K562 (cell line): Measurements from ENCODE around the gene CDIPT. TPM values are rescaled to one million over a fixed set of nuclear protein-coding genes. Genes with fewer than 3 reads are reported as not detected.

Experiments
- ATAC-seq: fragments of 200-7000 bp; cut with Tn5 transposase; 3 replicates; pipeline ENCODE4 v1.9.1; 2020; ENCODE audit warnings: moderate library complexity
- BruUV-seq: library from RNA; stranded (reverse); fragments of 400-500 nt; replicated peaks from 2 replicates; lab custom pipeline; 2021; lab: Mats Ljungman, UMichigan
- CTCF ChIA-PET: fragments of 300-600 bp; formaldehyde crosslinking; extraction: SDS; loops from one replicate; lab custom pipeline; 2021; ENCODE audit warnings: low intra/inter-chr PET ratio; lab: Yijun Ruan, JAX
- POLR2A ChIA-PET: fragments of 300-600, 350-650 bp; sonication (Branson Sonifier 250); formaldehyde crosslinking; extraction: SDS; loops from one replicate; lab custom pipeline; 2021; ENCODE audit warnings: antibody characterized with exemption, inconsistent platforms; lab: Yijun Ruan, JAX
- DNase-seq, 4 experiments: peaks; one replicate each; pipeline versions ENCODE4 v3.0.0 to v3.0.0-alpha.2; 2011 to 2018; ENCODE audit warnings: low spot score in 3 of 4, mixed read lengths in 3 of 4; ENCODE audit errors: extremely low read depth in 1 of 4
- FAIRE-seq: peaks from 2 replicates; lab custom pipeline; 2011; peaks lifted over from hg19 to GRCh38; lab: Jason Lieb, UNC
- H2AFZ ChIP-seq: 2 replicates; pipeline ENCODE4 v1.6.0; 2011; ENCODE audit warnings: low read depth, low read length, control low read depth, inconsistent platforms
- H3K27ac ChIP-seq: fragments of 200-600 bp; 3 replicates; pipeline ENCODE4 v1.8.0; 2011; ENCODE audit warnings: low read depth, mild to moderate bottlenecking, control low read depth, inconsistent platforms, low read length, moderate library complexity, mixed read lengths; ENCODE audit errors: extremely low read depth
- H3K27me3 ChIP-seq, 2 experiments: fragments of 300-600 bp in 1 of 2; 2 replicates in 1 of 2; 3 replicates in 1 of 2; pipeline versions ENCODE4 v1.6.0 to v1.8.0; 2011; ENCODE audit warnings: inconsistent platforms in 2 of 2, low read length in 2 of 2, mild to moderate bottlenecking in 1 of 2, mixed read lengths in 1 of 2, moderate library complexity in 1 of 2; ENCODE audit not compliant: control insufficient read depth in 2 of 2, insufficient read depth in 2 of 2
- H3K36me3 ChIP-seq: fragments of 300-600 bp; 3 replicates; pipeline ENCODE4 v1.8.0; 2011; ENCODE audit warnings: mild to moderate bottlenecking, low read length, inconsistent platforms; ENCODE audit not compliant: control insufficient read depth, insufficient read depth
- H3K4me1 ChIP-seq, 2 experiments: fragments of 200-600 bp in 1 of 2; replicated peaks in 1 of 2; 2 replicates in 1 of 2; 3 replicates in 1 of 2; pipeline versions ENCODE4 v1.5.1 to v1.8.0; 2011; ENCODE audit warnings: inconsistent platforms in 2 of 2, low read length in 2 of 2, mild to moderate bottlenecking in 1 of 2, mixed read lengths in 1 of 2, moderate library complexity in 1 of 2; ENCODE audit not compliant: control insufficient read depth in 2 of 2, insufficient read depth in 2 of 2
- H3K4me2 ChIP-seq: 2 replicates; pipeline ENCODE4 v1.6.1; 2011; ENCODE audit warnings: low read length, control low read depth, inconsistent platforms, mixed read lengths; ENCODE audit not compliant: insufficient read depth
- H3K4me3 ChIP-seq: fragments of 200-600 bp; sonication (generic), shearing (Covaris generic); 2 replicates; pipeline ENCODE4 v1.5.1; 2016; ENCODE audit warnings: control low read depth, inconsistent platforms
- H3K79me2 ChIP-seq: fragments of 200-600 bp; 3 replicates; pipeline ENCODE4 v1.8.0; 2011; ENCODE audit warnings: low read length, inconsistent platforms; ENCODE audit not compliant: control insufficient read depth, insufficient read depth
- H3K9ac ChIP-seq, 2 experiments: 2 replicates each; pipeline versions ENCODE4 v1.6.0 to v1.6.1; 2011; ENCODE audit warnings: low read depth in 2 of 2, low read length in 2 of 2, control low read depth in 1 of 2, inconsistent platforms in 1 of 2, mild to moderate bottlenecking in 1 of 2, mixed read lengths in 1 of 2; ENCODE audit not compliant: insufficient read depth in 1 of 2
- H3K9me1 ChIP-seq: one replicate; pipeline ENCODE4 v1.6.0; 2011; ENCODE audit warnings: inconsistent platforms, mild to moderate bottlenecking, low read length, moderate library complexity; ENCODE audit not compliant: control insufficient read depth, insufficient read depth
- H3K9me3 ChIP-seq: replicated peaks from 2 replicates; pipeline ENCODE4 v1.5.1; 2011; ENCODE audit warnings: low read depth, low read length, inconsistent platforms; ENCODE audit not compliant: control insufficient read depth, insufficient read depth
- H4K20me1 ChIP-seq: replicated peaks from 2 replicates; pipeline ENCODE4 v1.6.1; 2011; ENCODE audit warnings: low read length, inconsistent platforms, mixed read lengths; ENCODE audit not compliant: control insufficient read depth, insufficient read depth
- ARID2 ChIP-seq: fragments of 450-650 bp; IDR thresholded peaks from 2 replicates; pipeline ENCODE4 v1.6.1; 2017; ENCODE audit warnings: antibody characterized with exemption, mild to moderate bottlenecking
- BCL6 ChIP-seq: fragments of 250-450 bp; sonication (Bioruptor Pico); IDR thresholded peaks from 2 replicates; pipeline ENCODE4 v1.4.0; 2020
- CGGBP1 ChIP-seq: fragments of 250-450 bp; sonication (Bioruptor Pico); IDR thresholded peaks from 2 replicates; pipeline ENCODE4 v1.9.0; 2021; ENCODE audit warnings: mild to moderate bottlenecking
- EWSR1 ChIP-seq: fragments of 450-650 bp; IDR thresholded peaks from 2 replicates; pipeline ENCODE4 v1.6.1; 2018; ENCODE audit warnings: borderline replicate concordance, mild to moderate bottlenecking, low read depth, moderate library complexity; ENCODE audit not compliant: partially characterized antibody
- PTBP1 ChIP-seq: fragments of 200-400 bp; formaldehyde crosslinking; IDR thresholded peaks from 2 replicates; pipeline ENCODE4 v1.6.1; 2017; ENCODE audit warnings: low read depth, low read length
- TCF3 ChIP-seq: sonication (generic); formaldehyde crosslinking; IDR thresholded peaks from 2 replicates; pipeline ENCODE4 v1.4.0; 2020; ENCODE audit warnings: mild to moderate bottlenecking, missing genetic modification reagents
- ZBTB26 ChIP-seq: fragments of 450-650 bp; formaldehyde crosslinking; IDR thresholded peaks from 2 replicates; pipeline ENCODE4 v1.4.0; 2022; ENCODE audit warnings: missing genetic modification characterization
- ZKSCAN8 ChIP-seq: fragments of 200-800 bp; sonication (Bioruptor generic); IDR thresholded peaks from 2 replicates; pipeline ENCODE4 v1.6.1; 2016; ENCODE audit warnings: missing genetic modification characterization, missing compliant biosample characterization
- ZNF175 ChIP-seq: fragments of 200-800 bp; sonication (Bioruptor generic); IDR thresholded peaks from 2 replicates; pipeline ENCODE4 v1.6.1; 2016; ENCODE audit warnings: low read depth, mild to moderate bottlenecking, missing genetic modification characterization, missing compliant biosample characterization
- ZNF184 ChIP-seq: sonication (generic); formaldehyde crosslinking; IDR thresholded peaks from 2 replicates; pipeline ENCODE4 v1.5.0; 2020; ENCODE audit warnings: missing genetic modification reagents
- ZNF263 ChIP-seq: sonication (generic); formaldehyde crosslinking; IDR thresholded peaks from 2 replicates; pipeline ENCODE4 v1.8.0; 2022; ENCODE audit warnings: mild to moderate bottlenecking, missing genetic modification reagents, borderline replicate concordance
- WGBS: fragments of 100-300 bp; shearing (Covaris generic); methylation state at CpG from one replicate; pipeline ENCODE4 v1.1.6; 2016; ENCODE audit warnings: low coverage, mixed read lengths; ENCODE audit not compliant: insufficient coverage; ENCODE audit errors: missing lambda C conversion rate; 5-methylcytosine and 5-hydroxymethylcytosine counted together
- in situ Hi-C: fragments of 300-500 bp; cut with MboI; formaldehyde crosslinking; loops from 4 replicates; pipeline ENCODE4 v1.15.0; 2018; ENCODE audit warnings: inconsistent platforms, mixed read lengths
- intact Hi-C: fragments of 100-400 bp; cut with micrococcal nuclease; formaldehyde crosslinking; loops from 2 replicates; pipeline ENCODE4 v1.14.2; 2022
- polyA plus RNA-seq, 8 experiments: library from polyadenylated mRNA; depleted of rRNA in 4 of 8; stranded (reverse) in 5 of 8; unstranded in 3 of 8; fragments of >200 nt; fragmentation: Nextera tagmentation in 2 of 8; fragmentation: Illumina TruSeq in 1 of 8; extraction: Ambion mirVana in 2 of 8; extraction: Trizol in 1 of 8; gene quantifications; 2 replicates each; pipeline versions ENCODE4 v1.2.1 to v1.2.3, GENCODE V29; 2011 to 2014; ENCODE audit warnings: inconsistent platforms in 1 of 8, missing spikeins in 1 of 8
- total RNA-seq, 7 experiments: library from RNA; depleted of rRNA in 6 of 7; stranded (reverse); fragments of >200 nt in 6 of 7; fragmentation: Illumina TruSeq in 2 of 7; extraction: Trizol in 2 of 7; gene quantifications; 2 replicates each; pipeline versions ENCODE4 v1.2.1 to v1.2.3, GENCODE V29; 2011 to 2021; ENCODE audit warnings: low replicate concordance in 1 of 7
- TF ChIP-seq, protein P1 (sequence below): fragments of 450-650 bp; IDR thresholded peaks from 2 replicates; pipeline ENCODE4 v1.6.1; 2016; ENCODE audit warnings: borderline replicate concordance

CDIPT gene
- total and polyA plus RNA-seq, 9 of the 15 experiments (the other 6 are each of a cell fraction or from before 2014, with no cell fraction given): 1.3 to 37.0 (median 23.0) TPM

DNA sequence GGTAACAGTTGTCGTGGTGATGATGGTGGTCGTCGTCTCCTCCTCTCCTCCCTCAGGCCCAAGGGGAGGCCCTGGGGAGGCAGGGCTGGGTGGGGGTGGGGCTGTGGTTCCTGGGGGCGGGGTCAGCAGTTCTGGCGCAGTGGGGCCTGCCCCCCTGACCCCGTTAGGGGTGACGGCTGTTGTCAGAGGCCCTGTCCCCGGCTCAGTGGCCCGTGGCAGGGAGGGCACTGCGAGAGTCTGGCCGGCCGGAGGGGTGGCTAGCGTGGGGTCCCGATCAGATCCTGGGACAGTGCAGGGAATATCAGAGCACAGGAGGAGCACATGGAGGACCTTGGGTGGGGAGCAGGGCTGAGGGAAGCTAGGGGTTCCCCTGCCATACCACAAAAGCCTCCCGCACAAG, 33.8 kb upstream of the CDIPT start:
- DNase-seq (peak in 1 of 4 experiments; percentile 38), FAIRE-seq (no peak), ATAC-seq (no peak)
- Histone ChIP-seq H3K9ac (no peak overlapping the region), H3K27me3 (peaks cover 13 to 31% of the 10 kb centered on the region in 2 experiments), H2AFZ (no peak overlapping the region), H3K9me3 (no peaks in the 10 kb centered on the region), H3K36me3 (no peaks in the 10 kb centered on the region), H3K4me1 (peaks cover 0 to 34% of the 10 kb centered on the region in 2 experiments; a peak in 3 of 5 replicates), H3K79me2 (no peaks in the 10 kb centered on the region), H4K20me1 (peaks cover 13% of the 10 kb centered on the region; the same call in 1 of the 2 replicates), H3K4me2 (no peak overlapping the region), H3K4me3 (no peak overlapping the region), H3K27ac (no peak overlapping the region), H3K9me1 (peaks cover 3% of the 10 kb centered on the region)
- WGBS: 0% methylated on average over 2 of the region's 15 CpGs
- CTCF ChIA-PET: no interaction called here
- in situ Hi-C loops (no loop called here), intact Hi-C loops (no loop called here)
- TF ChIP-seq ZNF263 (CRISPR knock-in tag) (peak; percentile 46; the same call in 1 of the 2 replicates), ZBTB26 (CRISPR knock-in tag) (no peak)
- POLR2A ChIA-PET: no interaction called here
- no TSS peak for BruUV-seq

- CTCF ChIA-PET: no interaction called here
- POLR2A ChIA-PET: interaction anchor here (0.8 to 1.2 kb wide), 2 partner anchors 10 to 28 kb away, joined by 3 read pairs; no protein-coding TSS in a partner anchor
- DNase-seq: no peak
Observed at GRCh38 chr16:29894352-29894751, 31.3 kb upstream of the CDIPT start.

More at GRCh38 chr16:29894352-29894751, 31.3 kb upstream of the CDIPT start:
- Histone ChIP-seq H3K9me3 (no peaks in the 10 kb centered on the region), H3K4me3 (no peak overlapping the region), H3K9me1 (no peaks in the 10 kb centered on the region), H3K27ac (no peak overlapping the region), H3K79me2 (no peaks in the 10 kb centered on the region), H3K4me2 (no peak overlapping the region), H2AFZ (no peak overlapping the region), H4K20me1 (peaks cover 8% of the 10 kb centered on the region; the same call in 1 of the 2 replicates), H3K27me3 (peaks cover 9 to 24% of the 10 kb centered on the region in 2 experiments), H3K9ac (no peak overlapping the region), H3K4me1 (peaks cover 0 to 9% of the 10 kb centered on the region in 2 experiments; a peak in 3 of 5 replicates), H3K36me3 (no peaks in the 10 kb centered on the region)
- FAIRE-seq (no peak), ATAC-seq (no peak)
- TF ChIP-seq CGGBP1 (no peak), PTBP1 (no peak), ZNF184 (no peak), ZKSCAN8 (CRISPR knock-in tag) (no peak), ZNF175 (CRISPR knock-in tag) (no peak), TCF3 (CRISPR knock-in tag) (no peak), ARID2 (no peak), EWSR1 (no peak), BCL6 (CRISPR knock-in tag) (no peak)
- TF ChIP-seq, protein P1, sequence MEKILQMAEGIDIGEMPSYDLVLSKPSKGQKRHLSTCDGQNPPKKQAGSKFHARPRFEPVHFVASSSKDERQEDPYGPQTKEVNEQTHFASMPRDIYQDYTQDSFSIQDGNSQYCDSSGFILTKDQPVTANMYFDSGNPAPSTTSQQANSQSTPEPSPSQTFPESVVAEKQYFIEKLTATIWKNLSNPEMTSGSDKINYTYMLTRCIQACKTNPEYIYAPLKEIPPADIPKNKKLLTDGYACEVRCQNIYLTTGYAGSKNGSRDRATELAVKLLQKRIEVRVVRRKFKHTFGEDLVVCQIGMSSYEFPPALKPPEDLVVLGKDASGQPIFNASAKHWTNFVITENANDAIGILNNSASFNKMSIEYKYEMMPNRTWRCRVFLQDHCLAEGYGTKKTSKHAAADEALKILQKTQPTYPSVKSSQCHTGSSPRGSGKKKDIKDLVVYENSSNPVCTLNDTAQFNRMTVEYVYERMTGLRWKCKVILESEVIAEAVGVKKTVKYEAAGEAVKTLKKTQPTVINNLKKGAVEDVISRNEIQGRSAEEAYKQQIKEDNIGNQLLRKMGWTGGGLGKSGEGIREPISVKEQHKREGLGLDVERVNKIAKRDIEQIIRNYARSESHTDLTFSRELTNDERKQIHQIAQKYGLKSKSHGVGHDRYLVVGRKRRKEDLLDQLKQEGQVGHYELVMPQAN: no peak
- WGBS: 13% methylated on average over 4 of the region's 4 CpGs
- no TSS peak for BruUV-seq
- in situ Hi-C loops: no loop called here
- intact Hi-C loops: no loop called here
